Large intestine (tissue), 3 donors: ENCODE measurements around the gene SMCO1. TPM values are rescaled to one million over a fixed set of nuclear protein-coding genes. Genes with fewer than 3 reads are reported as not detected.
"Not testable (repeated sequence)": the region's sequence is repeated elsewhere in the genome, so short reads cannot be mapped to it uniquely, and the experiment has no call there.

ENCODE experiments used
- DNase-seq, 2 donors: peaks; one replicate each; pipeline versions ENCODE4 v3.0.0 to v3.0.0-alpha.2; 2013
- H3K27ac ChIP-seq: one replicate; pipeline ENCODE4 v1.5.1; 2013; ENCODE audit warnings: low read length
- H3K27me3 ChIP-seq: 2 replicates; pipeline ENCODE4 v1.6.1; 2013; ENCODE audit warnings: low read length; ENCODE audit not compliant: control insufficient read depth, insufficient read depth
- H3K36me3 ChIP-seq: 2 replicates; pipeline ENCODE4 v1.6.1; 2013; ENCODE audit warnings: low read length; ENCODE audit not compliant: control insufficient read depth, insufficient read depth
- H3K4me1 ChIP-seq: one replicate; pipeline ENCODE4 v1.6.1; 2013; ENCODE audit warnings: low read length; ENCODE audit not compliant: control insufficient read depth, insufficient read depth
- H3K4me3 ChIP-seq: one replicate; pipeline ENCODE4 v1.5.1; 2013; ENCODE audit warnings: low read length
- H3K9me3 ChIP-seq: one replicate; pipeline ENCODE4 v1.6.1; 2013; ENCODE audit warnings: mild to moderate bottlenecking, low read depth, low read length, moderate library complexity; ENCODE audit not compliant: control insufficient read depth
- WGBS: methylation state at CpG from one replicate; pipeline ENCODE4 v1.1.5; 2013; ENCODE audit warnings: low lambda C conversion rate; ENCODE audit not compliant: insufficient coverage; 5-methylcytosine and 5-hydroxymethylcytosine counted together
- polyA plus RNA-seq: library from polyadenylated mRNA; unstranded; fragments of 120-200 nt; gene quantifications from one replicate; pipeline ENCODE4 v1.2.1, GENCODE V29; 2013

SMCO1 gene
- polyA plus RNA-seq, 1 donor = not detected

DNA sequence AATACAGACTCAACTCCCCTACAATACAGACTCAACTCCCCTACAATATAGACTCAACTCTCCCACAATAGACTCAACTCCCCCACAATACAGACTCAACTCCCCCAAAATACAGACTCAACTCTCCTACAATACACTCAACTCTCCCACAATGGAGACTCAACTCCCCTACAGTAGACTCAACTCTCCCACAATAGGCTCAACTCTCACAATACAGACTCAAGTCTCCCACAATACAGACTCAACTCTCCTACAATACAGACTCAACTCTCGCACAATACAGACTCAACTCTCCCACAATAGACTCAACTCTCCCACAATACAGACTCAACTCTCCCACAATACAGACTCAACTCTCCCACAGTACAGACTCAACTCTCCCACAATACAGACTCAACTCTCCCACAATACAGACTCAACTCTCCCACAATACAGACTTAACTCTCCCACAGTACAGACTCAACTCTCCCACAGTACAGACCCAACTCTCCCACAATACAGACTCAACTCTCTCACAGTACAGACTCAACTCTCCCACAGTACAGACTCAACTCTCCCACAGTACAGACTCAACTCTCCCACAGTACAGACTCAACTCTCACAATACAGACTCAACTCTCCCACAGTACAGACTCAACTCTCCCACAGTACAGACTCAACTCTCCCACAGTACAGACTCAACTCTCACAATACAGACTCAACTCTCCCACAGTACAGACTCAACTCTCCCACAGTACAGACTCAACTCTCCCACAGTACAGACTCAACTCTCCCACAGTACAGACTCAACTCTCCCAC is 52.3 kb downstream of the SMCO1 start:
- H3K27ac ChIP-seq, H3K36me3 ChIP-seq, H3K4me3 ChIP-seq, H3K4me1 ChIP-seq, H3K27me3 ChIP-seq, H3K9me3 ChIP-seq, DNase-seq: not testable (repeated sequence)
- WGBS = no CpG with 5 or more reads among the region's 1 CpG

DNA sequence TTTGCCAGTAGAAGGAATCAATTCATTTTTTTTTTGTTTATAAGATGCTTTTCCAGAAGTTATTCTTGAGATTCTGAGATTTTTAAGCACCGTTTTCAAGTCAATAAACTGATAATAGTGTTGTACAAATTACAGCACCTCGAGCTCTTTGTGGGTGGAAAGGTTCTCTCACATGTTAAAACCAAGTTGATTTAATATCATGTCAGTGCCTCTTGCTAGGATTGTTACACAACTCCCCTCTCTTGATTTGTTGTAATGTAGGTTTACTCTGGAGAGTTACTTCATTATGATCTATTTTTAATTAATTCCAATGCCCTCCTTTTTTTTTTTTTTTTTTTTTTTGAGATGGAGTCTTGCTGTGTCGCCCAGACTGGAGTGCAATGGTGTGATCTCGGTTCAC is 57.1 kb downstream of the SMCO1 start:
- DNase-seq = no peak
- no peak overlapping the region for H3K27ac ChIP-seq
- no peaks in the 10 kb centered on the region for H3K36me3 ChIP-seq
- no peaks in the 10 kb centered on the region for H3K27me3 ChIP-seq
- no peaks in the 10 kb centered on the region for H3K4me1 ChIP-seq
- no peak overlapping the region for H3K4me3 ChIP-seq
- WGBS = no CpG with 5 or more reads among the region's 4 CpGs
- H3K9me3 ChIP-seq = no peaks in the 10 kb centered on the region

DNA sequence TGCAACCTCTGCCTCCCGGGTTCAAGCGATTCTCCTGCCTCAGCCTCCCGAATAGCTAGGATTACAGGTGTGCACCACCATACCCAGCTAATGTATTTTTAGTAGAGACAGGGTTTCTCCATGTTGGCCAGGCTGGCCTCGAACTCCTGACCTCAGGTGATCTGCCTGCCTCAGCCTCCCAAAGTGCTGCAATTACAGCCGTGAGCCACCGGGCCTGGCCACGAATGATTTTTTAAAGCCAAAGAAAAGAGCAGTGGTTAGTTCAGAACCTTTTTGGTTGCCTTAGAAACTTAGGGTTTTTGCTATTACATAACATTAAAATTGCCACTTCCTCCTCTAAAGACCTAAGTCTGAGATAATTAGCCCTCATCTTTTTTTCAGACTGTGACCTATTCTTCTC is 57.7 kb downstream of the SMCO1 start:
- H3K27me3 ChIP-seq, DNase-seq, H3K9me3 ChIP-seq, H3K4me3 ChIP-seq, H3K4me1 ChIP-seq, H3K36me3 ChIP-seq, H3K27ac ChIP-seq: not testable (repeated sequence)
- WGBS = no CpG with 5 or more reads among the region's 7 CpGs

Other genes with a start within 250 kb of the SMCO1 start
- 54.4 TPM for gene PCYT1A, start 227.6 kb downstream of the SMCO1 start, polyA plus RNA-seq
- 15.5 TPM for gene DYNLT2B, start 197.1 kb downstream of the SMCO1 start, polyA plus RNA-seq
- gene TM4SF19, start 177.0 kb downstream of the SMCO1 start, polyA plus RNA-seq = 0.04 TPM
- gene UBXN7, start 82.9 kb downstream of the SMCO1 start, polyA plus RNA-seq = 25.5 TPM
- gene RNF168, start 11.6 kb downstream of the SMCO1 start, polyA plus RNA-seq = 11.4 TPM
- 9.2 TPM for gene WDR53, start 53.2 kb upstream of the SMCO1 start, polyA plus RNA-seq
- 12.2 TPM for gene FBXO45, start 53.3 kb upstream of the SMCO1 start, polyA plus RNA-seq
- 2.1 TPM for gene NRROS, start 124.3 kb upstream of the SMCO1 start, polyA plus RNA-seq
- gene CEP19, start 196.9 kb upstream of the SMCO1 start, polyA plus RNA-seq = 2.7 TPM
- 31.2 TPM for gene PIGX, start 197.0 kb upstream of the SMCO1 start, polyA plus RNA-seq
- gene PAK2, start 224.5 kb upstream of the SMCO1 start, polyA plus RNA-seq = 46.2 TPM